Stomach (tissue), 9 donors: ENCODE data around the gene SPINDOC. TPM values are rescaled to one million over a fixed set of nuclear protein-coding genes. Genes with fewer than 3 reads are reported as not detected.

Source experiments
- DNase-seq, 2 donors: peaks; one replicate each; pipeline versions ENCODE4 v3.0.0 to v3.0.0-alpha.2; 2013 to 2019
- H3K27ac ChIP-seq, 5 donors: fragments of 200-600 bp in 4 of 5; sonication (generic) in 4 of 5; one replicate each; pipeline ENCODE4 v1.5.1; 2013 to 2019; ENCODE audit warnings: mild to moderate bottlenecking in 1 of 5, moderate library complexity in 1 of 5
- H3K27me3 ChIP-seq, 3 donors: fragments of 200-600 bp; sonication (generic); one replicate each; pipeline ENCODE4 v1.5.1; 2017 to 2019; ENCODE audit warnings: mixed run types in 1 of 3
- H3K36me3 ChIP-seq, 4 donors: fragments of 200-600 bp; sonication (generic); 1 replicate in 3 of 4; 2 replicates in 1 of 4; pipeline ENCODE4 v1.5.1; 2016 to 2019
- H3K4me1 ChIP-seq, 4 donors: fragments of 200-600 bp; sonication (generic); one replicate each; pipeline ENCODE4 v1.5.1; 2016 to 2019
- H3K4me3 ChIP-seq, 4 donors: fragments of 200-600 bp; sonication (generic) in 3 of 4; one replicate each; pipeline ENCODE4 v1.5.1; 2016 to 2019; ENCODE audit warnings: mild to moderate bottlenecking in 1 of 4
- H3K9me3 ChIP-seq, 4 donors: fragments of 200-600 bp; sonication (generic); one replicate each; pipeline ENCODE4 v1.5.1; 2016 to 2019
- CTCF ChIP-seq, 7 experiments: fragments of 450-650 bp in 4 of 7; fragments of 200-600 bp in 3 of 7; sonication (generic) in 3 of 7; IDR thresholded peaks; one replicate each; pipeline ENCODE4 v1.5.1; 2016 to 2019; ENCODE audit warnings: antibody characterized with exemption in 7 of 7, control low read depth in 2 of 7, mild to moderate bottlenecking in 1 of 7
- EP300 ChIP-seq: sonication (generic); formaldehyde crosslinking; IDR thresholded peaks from one replicate; pipeline ENCODE4 v1.6.1; 2017; ENCODE audit warnings: antibody characterized with exemption
- POLR2A ChIP-seq, 4 donors: fragments of 450-650 bp; IDR thresholded peaks; one replicate each; pipeline ENCODE4 v1.6.1; 2016; ENCODE audit warnings: antibody characterized with exemption in 4 of 4, control low read depth in 2 of 4, mild to moderate bottlenecking in 1 of 4, moderate library complexity in 1 of 4
- POLR2AphosphoS5 ChIP-seq, 3 donors: sonication (generic); formaldehyde crosslinking; IDR thresholded peaks; one replicate each; pipeline ENCODE4 v1.6.1; 2016; ENCODE audit warnings: antibody characterized with exemption in 3 of 3
- WGBS, 5 donors: extraction: QIAGEN DNeasy Blood & Tissue Kit in 3 of 5; methylation state at CpG; one replicate each; pipeline versions ENCODE4 v1.1.5 to v1.1.7; 2013 to 2018; 5-methylcytosine and 5-hydroxymethylcytosine counted together
- intact Hi-C: fragments of 100-400 bp; cut with DNase I; formaldehyde crosslinking; loops from one replicate; pipeline ENCODE4 v1.15.1; 2023; ENCODE audit warnings: low total_unique reads
- polyA plus RNA-seq, 3 donors: library from polyadenylated mRNA; stranded (reverse); fragments of 200-250 nt; gene quantifications; one replicate each; pipeline ENCODE4 v1.2.3, GENCODE V29; 2013
- small RNA-seq, 4 donors: library from RNA; depleted of rRNA; stranded (forward); fragments of <200 nt; gene quantifications; one replicate each; pipeline ENCODE3, GENCODE V24; 2016
- total RNA-seq, 5 donors: library from RNA; depleted of rRNA; stranded (reverse); fragments of >200 nt; gene quantifications; one replicate each; pipeline versions ENCODE4 v1.1.0 to v1.2.3, GENCODE V29; 2014 to 2016
- donor health status: healthy with polysubstance abuse.
- donor health status: Bipolar disorder and iron deficiency.
- donor health status: healthy.

SPINDOC gene
- total and polyA plus RNA-seq, 8 donors: 0.45 to 13.6 (median 5.7) TPM

- no peaks in the 10 kb centered on the region for H3K9me3 ChIP-seq
- intact Hi-C loops: no loop called here
- H3K36me3 ChIP-seq: peaks cover 3 to 13% (median 5%) of the 10 kb centered on the region in 4 donors
- H3K4me3 ChIP-seq: no peak overlapping the region
- peak in 1 of 2 donors; percentile 56 for DNase-seq
- WGBS, 5 donors: 24 to 36% (median 32%) methylated on average over 6 of the region's 6 CpGs
- H3K4me1 ChIP-seq: peaks cover 61 to 97% (median 77%) of the 10 kb centered on the region in 4 donors
- no peak for TF ChIP-seq EP300
- TF ChIP-seq POLR2AphosphoS5 (IDR thresholded peaks at IDR 0.05): peak in 1 of 3 donors; percentile 16
- no peaks in the 10 kb centered on the region for H3K27me3 ChIP-seq
- peak overlapping the region in 3 of 5 donors; percentile 35 to 80 (median 69) for H3K27ac ChIP-seq
Observed at GRCh38 chr11:63874511-63874910, 61.3 kb downstream of the SPINDOC start.

- H3K4me1 ChIP-seq: peaks cover 57 to 97% (median 77%) of the 10 kb centered on the region in 4 donors
- peak overlapping the region in 1 of 5 donors; percentile 69 for H3K27ac ChIP-seq
- no peak for DNase-seq
- intact Hi-C loops: loop anchor here (5.0 kb wide), 1 partner anchor 33 kb away; no protein-coding TSS in a partner anchor
- H3K4me3 ChIP-seq: no peak overlapping the region
- H3K27me3 ChIP-seq: no peaks in the 10 kb centered on the region
- H3K36me3 ChIP-seq: peaks cover 3 to 13% (median 5%) of the 10 kb centered on the region in 4 donors
- TF ChIP-seq EP300 (no peak), CTCF (IDR thresholded peaks at IDR 0.05) (no peak), POLR2AphosphoS5 (IDR thresholded peaks at IDR 0.05) (no peak), POLR2A (IDR thresholded peaks at IDR 0.05) (no peak)
- H3K9me3 ChIP-seq: no peaks in the 10 kb centered on the region
- 81 to 90% (median 86%) methylated on average over 8 of the region's 8 CpGs for WGBS, 5 donors
Observed at GRCh38 chr11:63875506-63876065, 62.3 kb downstream of the SPINDOC start.

GRCh38 chr11:63876616-63877015, 63.4 kb downstream of the SPINDOC start:
- Histone ChIP-seq H3K4me3 (no peak overlapping the region), H3K36me3 (peaks cover 3 to 13% (median 5%) of the 10 kb centered on the region in 4 donors), H3K27me3 (no peaks in the 10 kb centered on the region), H3K9me3 (no peaks in the 10 kb centered on the region), H3K27ac (no peak overlapping the region), H3K4me1 (peaks cover 48 to 90% (median 73%) of the 10 kb centered on the region in 4 donors)
- intact Hi-C loops: loop anchor here (5.0 kb wide), 1 partner anchor 34 kb away; no protein-coding TSS in a partner anchor
- TF ChIP-seq EP300 (no peak), POLR2AphosphoS5 (IDR thresholded peaks at IDR 0.05) (no peak), CTCF (IDR thresholded peaks at IDR 0.05) (no peak), POLR2A (IDR thresholded peaks at IDR 0.05) (no peak)
- 84 to 92% (median 90%) methylated on average over 6 of the region's 6 CpGs for WGBS, 5 donors
- DNase-seq: no peak

Small RNA genes lying within 50 kb of the gene (small RNA-seq; reads per million reads assigned to genes)
- gene AP006289.1 (0 reads per million in 4 donors), gene RN7SL596P (0 reads per million in 4 donors)

Other genes starting within 250 kb of the SPINDOC start
- gene PLAAT3, start 199.0 kb upstream of the SPINDOC start, total RNA-seq: 10 to 100 TPM in 3 of 5 donors, not detected in 2; 10.6 to 25.9 (median 21.0) TPM
- gene PLAAT3, start 199.0 kb upstream of the SPINDOC start, polyA plus RNA-seq: 10 to 100 TPM; 51.2 to 75.0 (median 52.5) TPM
- gene ATL3, start 142.1 kb upstream of the SPINDOC start, total RNA-seq: 10 to 100 TPM; 10.1 to 99.3 (median 53.5) TPM
- 10 to 100 TPM in 1 of 3 donors, 1 to 10 TPM in 2; 5.7 to 17.7 (median 8.0) TPM for gene ATL3, start 142.1 kb upstream of the SPINDOC start, polyA plus RNA-seq
- gene RTN3, start 132.0 kb upstream of the SPINDOC start, total RNA-seq: 10 to 100 TPM; 22.2 to 83.8 (median 28.6) TPM
- gene RTN3, start 132.0 kb upstream of the SPINDOC start, polyA plus RNA-seq: 10 to 100 TPM; 26.6 to 61.0 (median 32.0) TPM
- 10 to 100 TPM in 2 of 5 donors, 1 to 10 TPM in 3; 1.8 to 16.8 (median 8.8) TPM for gene ZFTA, start 44.7 kb upstream of the SPINDOC start, total RNA-seq
- gene ZFTA, start 44.7 kb upstream of the SPINDOC start, polyA plus RNA-seq: 1 to 10 TPM; 4.4 to 6.9 (median 4.8) TPM
- 100 to 1,000 TPM in 1 of 5 donors, 10 to 100 TPM in 4; 13.8 to 128 (median 34.8) TPM for gene MARK2, start 25.7 kb downstream of the SPINDOC start, total RNA-seq
- gene MARK2, start 25.7 kb downstream of the SPINDOC start, polyA plus RNA-seq: 10 to 100 TPM in 2 of 3 donors, 1 to 10 TPM in 1; 8.8 to 18.2 (median 13.9) TPM
- 1 to 10 TPM in 1 of 5 donors, under 1 TPM in 1, not detected in 3; 0.58 to 1.1 TPM for gene RCOR2, start 103.7 kb downstream of the SPINDOC start, total RNA-seq
- gene RCOR2, start 103.7 kb downstream of the SPINDOC start, polyA plus RNA-seq: 1 to 10 TPM in 1 of 3 donors, under 1 TPM in 2; 0.35 to 1.6 (median 0.92) TPM
- 10 to 100 TPM in 3 of 5 donors, 1 to 10 TPM in 2; 4.3 to 71.4 (median 14.9) TPM for gene NAA40, start 125.5 kb downstream of the SPINDOC start, total RNA-seq
- 1 to 10 TPM; 4.9 to 8.0 (median 5.8) TPM for gene NAA40, start 125.5 kb downstream of the SPINDOC start, polyA plus RNA-seq
- 1,000 to 10,000 TPM in 1 of 5 donors, 100 to 1,000 TPM in 4; 107 to 1,004 (median 523) TPM for gene COX8A, start 161.2 kb downstream of the SPINDOC start, total RNA-seq
- gene COX8A, start 161.2 kb downstream of the SPINDOC start, polyA plus RNA-seq: 1,000 to 10,000 TPM in 2 of 3 donors, 100 to 1,000 TPM in 1; 910 to 1,045 (median 1,001) TPM
- gene OTUB1, start 173.0 kb downstream of the SPINDOC start, total RNA-seq: 100 to 1,000 TPM in 1 of 5 donors, 10 to 100 TPM in 4; 33.6 to 161 (median 40.3) TPM
- gene OTUB1, start 173.0 kb downstream of the SPINDOC start, polyA plus RNA-seq: 10 to 100 TPM; 62.3 to 74.2 (median 64.8) TPM
- 1 to 10 TPM in 1 of 5 donors, under 1 TPM in 1, not detected in 3; 0.73 to 1.3 TPM for gene FLRT1, start 222.5 kb downstream of the SPINDOC start, total RNA-seq
- under 1 TPM in 2 of 3 donors, not detected in 1; 0.12 to 0.28 TPM for gene FLRT1, start 222.5 kb downstream of the SPINDOC start, polyA plus RNA-seq